CD4-positive, alpha-beta T cell treated with Interleukin-15 for 1 hour (primary cell): Measurements from ENCODE around the gene RPS26.
A peak's percentile ranks its signal among the peaks of the same experiment; 100 is the strongest.

Experiments
- DNase-seq: peaks from one replicate; pipeline ENCODE4 v3.0.0-alpha.2; 2020

The RPS26 gene

GRCh38 chr12:56078931-56079722 lies 37.4 kb downstream of the RPS26 start:
- DNase-seq = peak; percentile 57

DNA sequence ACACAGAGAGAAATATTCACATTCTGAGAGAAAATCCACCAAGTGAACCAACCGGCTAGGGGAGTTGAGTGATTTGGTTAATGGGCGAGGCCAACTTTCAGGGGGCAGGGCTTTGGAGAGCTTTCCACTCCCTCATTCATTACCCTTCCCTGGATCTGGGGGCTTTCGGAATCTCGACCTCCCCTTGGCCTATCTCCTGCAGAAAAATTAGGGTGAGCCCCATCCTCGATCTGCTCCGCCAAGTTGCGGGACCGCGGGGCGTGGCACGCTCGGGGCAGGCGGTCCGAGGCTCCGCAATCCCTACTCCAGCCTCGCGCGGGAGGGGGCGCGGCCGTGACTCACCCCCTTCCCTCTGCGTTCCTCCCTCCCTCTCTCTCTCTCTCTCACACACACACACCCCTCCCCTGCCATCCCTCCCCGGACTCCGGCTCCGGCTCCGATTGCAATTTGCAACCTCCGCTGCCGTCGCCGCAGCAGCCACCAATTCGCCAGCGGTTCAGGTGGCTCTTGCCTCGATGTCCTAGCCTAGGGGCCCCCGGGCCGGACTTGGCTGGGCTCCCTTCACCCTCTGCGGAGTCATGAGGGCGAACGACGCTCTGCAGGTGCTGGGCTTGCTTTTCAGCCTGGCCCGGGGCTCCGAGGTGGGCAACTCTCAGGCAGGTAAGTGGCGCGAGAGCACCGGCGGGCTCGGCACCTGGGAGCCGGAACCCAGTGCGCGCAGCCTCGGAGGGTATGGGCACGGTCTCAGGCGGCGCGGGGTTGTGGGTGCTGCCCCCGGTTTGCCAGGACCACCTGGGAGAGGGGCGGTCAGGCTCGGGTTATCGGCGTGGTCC lies 38.2 kb downstream of the RPS26 start, which contains the start of gene ERBB3:
Gene ERBB3 (plus strand): TSS at position 443 of the 833 bp plus-strand sequence. CDS start 136 bp downstream, at position 579.
- peak; percentile 55 for DNase-seq

GRCh38 chr12:56080556-56081138 lies 38.9 kb downstream of the RPS26 start:
- no peak for DNase-seq

- no peak for DNase-seq
Observed at GRCh38 chr12:56081393-56082347, 40.0 kb downstream of the RPS26 start.

DNA sequence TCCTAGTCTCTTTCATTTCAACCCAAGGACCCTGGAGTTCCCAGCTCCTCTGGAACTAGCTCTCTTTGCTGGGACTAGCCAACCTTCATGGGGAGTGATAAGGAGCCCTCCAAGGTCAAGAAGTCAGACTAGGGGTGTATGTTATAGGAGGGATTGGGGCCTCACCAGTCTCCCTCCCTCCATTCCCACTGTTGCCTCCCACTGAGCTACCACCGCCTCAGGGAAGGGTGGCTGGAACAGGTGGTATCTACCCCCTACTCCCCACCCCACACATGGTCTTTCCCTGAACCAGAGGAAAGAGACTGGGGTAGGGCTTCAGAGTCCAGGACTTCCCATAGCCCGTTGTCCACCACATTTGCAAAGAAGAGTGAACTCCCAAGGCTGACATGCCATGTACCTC lies 40.7 kb downstream of the RPS26 start:
- no peak for DNase-seq

GRCh38 chr12:56082967-56083366 lies 41.2 kb downstream of the RPS26 start:
- DNase-seq = no peak

- no peak for DNase-seq
Observed at GRCh38 chr12:56084958-56085543, 43.3 kb downstream of the RPS26 start.

DNA sequence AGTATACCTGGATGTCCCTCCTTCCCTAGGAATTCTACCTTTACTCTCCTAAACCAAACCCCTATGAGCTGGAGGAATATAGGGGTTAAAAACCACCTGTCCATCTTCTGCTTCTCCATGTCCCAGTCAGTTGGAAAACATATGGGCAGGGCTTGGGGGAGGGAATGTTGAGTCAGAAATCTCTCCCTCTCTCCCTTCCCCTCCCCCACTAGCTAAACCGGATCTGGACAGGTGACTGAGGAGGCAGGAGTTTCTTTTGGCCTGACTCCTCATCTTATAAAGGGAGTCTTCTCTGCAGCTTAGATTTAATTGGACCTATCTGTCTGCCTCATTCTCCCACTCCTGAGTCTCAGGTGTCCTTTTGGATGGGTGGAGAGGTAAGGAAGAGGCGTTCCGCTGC lies 44.4 kb downstream of the RPS26 start:
- DNase-seq = no peak

DNA sequence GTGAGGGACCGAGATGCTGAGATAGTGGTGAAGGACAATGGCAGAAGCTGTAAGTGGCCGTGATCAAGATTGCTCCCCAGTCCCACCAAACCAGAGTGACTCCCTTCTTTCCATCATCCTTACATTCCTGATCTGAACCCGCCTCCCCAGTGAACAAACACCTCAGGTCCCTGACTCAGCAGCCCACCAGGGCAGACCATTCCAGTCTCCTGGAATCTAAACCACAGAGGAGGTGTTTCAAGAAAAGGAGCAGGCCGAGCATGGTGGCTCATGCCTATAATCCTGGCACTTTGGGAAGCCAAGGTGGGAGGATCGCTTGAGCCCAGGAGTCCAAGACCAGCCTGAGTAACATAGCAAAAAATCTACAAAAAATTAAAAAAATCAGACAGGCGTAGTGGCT lies 44.9 kb downstream of the RPS26 start:
- DNase-seq = no peak

- DNase-seq = no peak
Observed at GRCh38 chr12:56087220-56087619, 45.5 kb downstream of the RPS26 start.
